Peyer's patch (tissue), 4 donors: ENCODE data around the gene KIAA1614.

Experiments
- POLR2A ChIP-seq, 2 donors: fragments of 450-650 bp; IDR thresholded peaks; one replicate each; pipeline ENCODE4 v1.5.1; 2017; ENCODE audit warnings: antibody characterized with exemption in 2 of 2, mild to moderate bottlenecking in 2 of 2, moderate library complexity in 2 of 2
- TF ChIP-seq, protein P1 (sequence below), 6 experiments: fragments of 450-650 bp in 4 of 6; fragments of 200-600 bp in 2 of 6; sonication (generic) in 1 of 6; IDR thresholded peaks; one replicate each; pipeline ENCODE4 v1.5.1; 2017 to 2019; ENCODE audit warnings: antibody characterized with exemption in 6 of 6, mild to moderate bottlenecking in 3 of 6, moderate library complexity in 1 of 6

DNA sequence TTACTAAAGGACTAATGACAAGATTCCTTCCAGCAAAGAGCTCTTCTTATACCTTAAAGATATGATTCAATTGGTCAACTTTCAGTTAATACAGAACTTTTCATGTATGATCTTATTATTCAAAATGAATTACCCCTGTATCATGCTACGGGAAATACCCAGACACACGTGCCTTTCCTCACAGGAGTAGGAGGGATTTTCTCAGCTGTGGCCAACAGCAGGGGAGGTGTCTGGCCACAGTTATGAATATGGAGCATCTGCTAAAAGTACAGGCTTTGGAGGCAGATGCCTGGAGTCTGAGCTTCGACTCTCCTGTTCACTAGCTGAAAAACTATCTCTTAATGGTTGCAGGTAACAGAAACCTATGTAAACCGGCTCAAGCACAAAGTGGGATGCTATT lies 53.6 kb downstream of the KIAA1614 start:
- TF ChIP-seq, protein P1, sequence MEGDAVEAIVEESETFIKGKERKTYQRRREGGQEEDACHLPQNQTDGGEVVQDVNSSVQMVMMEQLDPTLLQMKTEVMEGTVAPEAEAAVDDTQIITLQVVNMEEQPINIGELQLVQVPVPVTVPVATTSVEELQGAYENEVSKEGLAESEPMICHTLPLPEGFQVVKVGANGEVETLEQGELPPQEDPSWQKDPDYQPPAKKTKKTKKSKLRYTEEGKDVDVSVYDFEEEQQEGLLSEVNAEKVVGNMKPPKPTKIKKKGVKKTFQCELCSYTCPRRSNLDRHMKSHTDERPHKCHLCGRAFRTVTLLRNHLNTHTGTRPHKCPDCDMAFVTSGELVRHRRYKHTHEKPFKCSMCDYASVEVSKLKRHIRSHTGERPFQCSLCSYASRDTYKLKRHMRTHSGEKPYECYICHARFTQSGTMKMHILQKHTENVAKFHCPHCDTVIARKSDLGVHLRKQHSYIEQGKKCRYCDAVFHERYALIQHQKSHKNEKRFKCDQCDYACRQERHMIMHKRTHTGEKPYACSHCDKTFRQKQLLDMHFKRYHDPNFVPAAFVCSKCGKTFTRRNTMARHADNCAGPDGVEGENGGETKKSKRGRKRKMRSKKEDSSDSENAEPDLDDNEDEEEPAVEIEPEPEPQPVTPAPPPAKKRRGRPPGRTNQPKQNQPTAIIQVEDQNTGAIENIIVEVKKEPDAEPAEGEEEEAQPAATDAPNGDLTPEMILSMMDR (IDR thresholded peaks at IDR 0.05) = no peak
- TF ChIP-seq POLR2A (IDR thresholded peaks at IDR 0.05) = no peak
